ENCODE results near the gene ANKRD65. TPM values are rescaled to one million over a fixed set of nuclear protein-coding genes. Genes with fewer than 3 reads are reported as not detected.
"Not testable (repeated sequence)": the region's sequence is repeated elsewhere in the genome, so short reads cannot be mapped to it uniquely, and the experiment has no call there.

The ANKRD65 gene
- total and polyA plus RNA-seq, 7 donors = 0.77 to 5.4 (median 2.4) TPM

DNA sequence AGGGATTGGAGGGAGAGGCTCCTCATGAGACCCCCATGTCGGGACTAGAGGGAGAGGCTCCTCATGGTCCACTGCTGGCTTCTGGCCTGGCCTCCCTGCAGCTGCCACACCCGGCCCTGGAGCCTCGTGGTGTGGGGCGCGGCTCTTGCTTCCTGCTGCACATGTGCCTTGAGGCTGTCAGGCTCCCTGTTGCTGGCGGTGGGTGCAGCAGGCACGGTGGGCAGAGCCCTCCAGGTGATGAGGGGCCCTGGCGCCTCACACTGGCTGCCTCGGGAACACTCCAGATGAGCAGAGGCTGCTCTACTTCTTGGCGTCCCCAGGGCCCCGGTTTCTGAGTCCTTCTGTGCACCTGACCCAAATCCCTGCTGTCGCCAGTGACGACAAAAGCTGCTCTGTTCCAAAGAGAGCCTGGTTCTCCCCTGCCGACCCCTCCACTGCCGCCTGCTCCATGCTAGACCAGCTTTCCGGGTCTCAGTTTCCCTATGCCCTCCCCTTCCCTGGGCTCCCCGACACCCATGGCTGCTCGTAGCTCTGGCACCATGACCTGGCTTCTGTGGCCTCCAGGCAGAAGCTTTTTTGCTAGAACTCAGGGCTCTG, 40.7 kb upstream of the ANKRD65 start:
- Histone ChIP-seq H3K27me3 (ENCODE audit: insufficient read depth in 3 of 3, low read length in 2 of 3) (peaks cover 0 to 8% (median 0%) of the 10 kb centered on the region in 3 donors), H3K9me3 (no peaks in the 10 kb centered on the region), H3K4me3 (no peak overlapping the region), H3K36me3 (ENCODE audit: insufficient read depth in 1 of 2, low read depth in 1 of 2) (no peaks in the 10 kb centered on the region), H3K4me1 (no peaks in the 10 kb centered on the region), H3K27ac (no peak overlapping the region)
- ATAC-seq = no peak
- DNase-seq = no peak
- intact Hi-C loops (cut with DNase I) = no loop called here
- TF ChIP-seq, protein P1, sequence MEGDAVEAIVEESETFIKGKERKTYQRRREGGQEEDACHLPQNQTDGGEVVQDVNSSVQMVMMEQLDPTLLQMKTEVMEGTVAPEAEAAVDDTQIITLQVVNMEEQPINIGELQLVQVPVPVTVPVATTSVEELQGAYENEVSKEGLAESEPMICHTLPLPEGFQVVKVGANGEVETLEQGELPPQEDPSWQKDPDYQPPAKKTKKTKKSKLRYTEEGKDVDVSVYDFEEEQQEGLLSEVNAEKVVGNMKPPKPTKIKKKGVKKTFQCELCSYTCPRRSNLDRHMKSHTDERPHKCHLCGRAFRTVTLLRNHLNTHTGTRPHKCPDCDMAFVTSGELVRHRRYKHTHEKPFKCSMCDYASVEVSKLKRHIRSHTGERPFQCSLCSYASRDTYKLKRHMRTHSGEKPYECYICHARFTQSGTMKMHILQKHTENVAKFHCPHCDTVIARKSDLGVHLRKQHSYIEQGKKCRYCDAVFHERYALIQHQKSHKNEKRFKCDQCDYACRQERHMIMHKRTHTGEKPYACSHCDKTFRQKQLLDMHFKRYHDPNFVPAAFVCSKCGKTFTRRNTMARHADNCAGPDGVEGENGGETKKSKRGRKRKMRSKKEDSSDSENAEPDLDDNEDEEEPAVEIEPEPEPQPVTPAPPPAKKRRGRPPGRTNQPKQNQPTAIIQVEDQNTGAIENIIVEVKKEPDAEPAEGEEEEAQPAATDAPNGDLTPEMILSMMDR (IDR thresholded peaks at IDR 0.05) = no peak
- WGBS, 3 donors = 42 to 48% (median 44%) methylated on average over 13 to 18 of the region's 18 CpGs

DNA sequence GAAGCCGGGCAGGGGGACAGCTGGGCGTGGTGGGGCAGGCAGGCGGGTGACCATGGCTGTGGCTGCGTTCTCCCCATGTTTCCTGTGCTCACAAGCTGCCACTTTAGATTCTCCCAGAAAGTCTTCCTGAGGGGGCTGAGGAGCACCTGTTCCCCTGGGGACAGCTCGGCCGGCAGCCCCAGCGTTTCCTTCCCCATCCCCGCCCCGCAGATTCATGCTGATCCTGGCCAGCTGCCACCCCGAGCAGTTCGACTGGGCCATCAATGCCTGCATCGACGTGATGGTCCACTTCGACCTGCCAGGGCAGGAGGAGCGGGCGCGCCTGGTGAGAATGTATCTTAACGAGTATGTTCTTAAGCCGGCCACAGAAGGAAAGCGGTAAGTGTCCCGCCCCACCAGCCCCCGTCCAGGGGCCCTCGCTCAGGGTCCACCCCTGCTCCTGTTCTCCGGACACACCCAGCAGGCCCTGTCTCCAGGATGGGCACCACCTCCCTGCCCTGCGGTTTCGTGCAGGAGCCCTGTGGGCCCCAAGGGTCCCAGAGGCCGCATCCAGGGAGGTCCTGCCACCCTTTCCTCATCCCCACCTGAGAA, 39.6 kb upstream of the ANKRD65 start:
- Histone ChIP-seq H3K9me3 (no peaks in the 10 kb centered on the region), H3K36me3 (ENCODE audit: insufficient read depth in 1 of 2, low read depth in 1 of 2) (no peaks in the 10 kb centered on the region), H3K27me3 (ENCODE audit: insufficient read depth in 3 of 3, low read length in 2 of 3) (peaks cover 0 to 8% (median 0%) of the 10 kb centered on the region in 3 donors), H3K27ac (no peak overlapping the region), H3K4me1 (no peaks in the 10 kb centered on the region), H3K4me3 (no peak overlapping the region)
- TF ChIP-seq, protein P1 (IDR thresholded peaks at IDR 0.05) = no peak
- WGBS, 3 donors = 58 to 67% (median 60%) methylated on average over 27 of the region's 27 CpGs
- intact Hi-C loops (cut with DNase I) = no loop called here
- DNase-seq (no peak), ATAC-seq (no peak)

DNA sequence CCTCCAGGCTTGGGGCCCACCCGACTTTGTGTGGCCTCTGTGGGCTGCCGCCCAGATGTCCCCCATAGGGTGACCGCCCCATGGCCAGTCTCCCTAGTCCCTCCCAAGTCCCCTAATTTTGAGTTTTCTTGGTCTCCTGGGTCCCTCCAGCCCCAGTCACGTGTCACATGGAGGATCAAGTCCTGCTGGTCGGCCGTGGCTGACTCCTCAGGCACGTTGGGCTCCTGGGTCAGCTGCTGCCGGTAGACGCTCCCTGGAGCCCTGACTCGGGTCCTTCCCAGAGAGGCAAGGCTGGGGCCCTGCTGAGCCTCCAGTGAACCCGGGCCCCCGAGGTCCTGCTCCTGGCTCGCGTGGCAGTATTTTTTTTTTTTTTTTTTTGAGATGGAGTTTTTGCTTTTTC, 38.6 kb upstream of the ANKRD65 start:
- intact Hi-C loops (cut with DNase I); DNase-seq; ATAC-seq: not testable (repeated sequence)

DNA sequence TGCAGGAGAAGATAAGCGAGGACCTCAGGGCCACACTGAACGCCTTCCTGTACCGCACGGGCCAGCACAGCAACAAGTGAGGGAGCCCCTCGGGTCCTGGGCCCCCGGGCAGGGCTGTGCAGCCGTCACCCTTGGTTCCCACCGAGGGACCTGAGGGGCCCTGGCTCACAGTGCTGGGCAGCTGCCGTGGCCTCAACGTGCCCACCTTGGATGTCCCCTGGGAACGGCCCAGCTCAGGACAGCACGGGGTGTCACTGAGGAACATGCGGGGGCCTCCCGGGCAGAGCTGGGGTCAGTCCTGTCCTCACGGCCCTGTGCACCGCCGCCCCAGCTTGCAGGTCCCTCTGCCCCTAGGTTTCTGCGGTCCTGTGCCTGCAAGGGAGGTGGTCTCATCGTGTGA, 38.1 kb upstream of the ANKRD65 start:
- intact Hi-C loops (cut with DNase I); H3K36me3 ChIP-seq (ENCODE audit: insufficient read depth in 1 of 2, low read depth in 1 of 2); H3K4me3 ChIP-seq; H3K27me3 ChIP-seq (ENCODE audit: insufficient read depth in 3 of 3, low read length in 2 of 3); DNase-seq; ATAC-seq; H3K4me1 ChIP-seq; H3K27ac ChIP-seq; H3K9me3 ChIP-seq: not testable (repeated sequence)
- WGBS, 3 donors = 82 to 87% (median 84%) methylated on average over 6 to 14 of the region's 19 CpGs

More for the DNA sequence above, 38.6 kb upstream of the ANKRD65 start:
- H3K9me3 ChIP-seq; H3K27ac ChIP-seq; H3K27me3 ChIP-seq (ENCODE audit: insufficient read depth in 3 of 3, low read length in 2 of 3); H3K36me3 ChIP-seq (ENCODE audit: insufficient read depth in 1 of 2, low read depth in 1 of 2); H3K4me3 ChIP-seq; H3K4me1 ChIP-seq: not testable (repeated sequence)
- 81 to 88% (median 87%) methylated on average over 12 to 14 of the region's 14 CpGs for WGBS, 3 donors

DNA sequence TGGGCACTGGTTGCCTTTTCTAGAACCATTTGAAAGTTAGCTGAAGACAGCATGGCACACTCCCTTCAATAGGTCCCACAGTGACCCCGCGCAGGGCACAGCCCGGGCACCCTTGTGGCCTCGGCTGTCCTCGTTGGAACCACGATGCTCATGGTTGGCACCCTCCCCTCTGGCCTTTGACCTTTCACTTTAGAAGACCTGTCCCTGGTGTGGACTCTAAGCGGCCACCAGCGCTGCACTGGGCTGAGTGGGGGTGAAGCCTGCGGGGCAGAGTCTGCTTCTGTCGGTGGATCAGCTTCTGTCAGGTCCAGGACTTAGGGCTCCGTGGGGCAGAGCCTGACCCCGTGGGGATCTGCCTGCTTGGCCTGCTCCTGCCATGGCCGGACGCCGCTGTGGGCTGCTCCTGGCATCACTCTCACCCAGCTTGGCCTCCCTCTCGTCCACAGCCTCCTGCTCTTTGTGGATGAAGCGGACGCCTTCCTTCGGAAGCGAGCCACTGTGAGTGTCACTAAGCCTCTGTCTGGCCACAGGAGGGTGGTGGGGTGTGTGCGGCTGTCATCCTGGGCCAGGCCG, 35.7 kb upstream of the ANKRD65 start:
- H3K4me1 ChIP-seq; intact Hi-C loops (cut with DNase I); H3K36me3 ChIP-seq (ENCODE audit: insufficient read depth in 1 of 2, low read depth in 1 of 2); H3K4me3 ChIP-seq; ATAC-seq; DNase-seq; H3K27ac ChIP-seq; H3K27me3 ChIP-seq (ENCODE audit: insufficient read depth in 3 of 3, low read length in 2 of 3); H3K9me3 ChIP-seq: not testable (repeated sequence)
- 81 to 90% (median 82%) methylated on average over 14 to 17 of the region's 22 CpGs for WGBS, 3 donors

DNA sequence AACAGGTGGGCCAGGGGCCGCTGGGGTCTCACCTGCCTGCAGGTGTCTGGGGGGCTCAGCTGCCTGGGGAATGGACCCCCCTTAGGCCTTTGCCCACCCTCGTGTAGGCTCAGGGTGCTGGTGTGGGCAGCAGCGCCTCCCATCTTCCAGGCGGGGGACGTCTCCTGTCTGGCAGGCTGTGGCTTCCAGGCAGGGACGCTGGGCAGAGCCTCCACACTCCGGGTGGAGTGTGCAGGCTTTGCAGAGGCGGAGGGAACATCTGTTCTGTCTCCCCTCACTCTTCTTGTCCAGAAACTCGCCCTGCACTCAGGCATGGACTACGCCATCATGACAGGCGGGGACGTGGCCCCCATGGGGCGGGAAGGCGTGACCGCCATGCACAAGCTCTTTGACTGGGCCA, 34.9 kb upstream of the ANKRD65 start:
- H3K27me3 ChIP-seq (ENCODE audit: insufficient read depth in 3 of 3, low read length in 2 of 3); H3K4me3 ChIP-seq; H3K27ac ChIP-seq; H3K36me3 ChIP-seq (ENCODE audit: insufficient read depth in 1 of 2, low read depth in 1 of 2); intact Hi-C loops (cut with DNase I); H3K4me1 ChIP-seq; H3K9me3 ChIP-seq; ATAC-seq; DNase-seq: not testable (repeated sequence)
- WGBS, 3 donors = 39 to 100% methylated on average over 1 to 3 of the region's 15 CpGs; no CpG with 5 or more reads in 1 of the 3 donors

Measured in psoas muscle (tissue), 8 donors.